WI38 (cell line): ENCODE results near the gene MRPS18B.

ENCODE experiments used
- H3K4me3 ChIP-seq: 2 replicates; pipeline ENCODE4 v1.5.1; 2011; ENCODE audit warnings: low read depth, mild to moderate bottlenecking, control low read depth, low read length
- CTCF ChIP-seq: IDR thresholded peaks from 2 replicates; pipeline ENCODE4 v1.5.1; 2012; ENCODE audit warnings: low read depth, mild to moderate bottlenecking, control low read depth, low read length

The MRPS18B gene

GRCh38 chr6:30644769-30645168 is 27.1 kb downstream of the MRPS18B start:
- TF ChIP-seq CTCF: no peak
- H3K4me3 ChIP-seq: no peak overlapping the region

GRCh38 chr6:30645989-30646388 is 28.3 kb downstream of the MRPS18B start:
- no peak overlapping the region for H3K4me3 ChIP-seq
- TF ChIP-seq CTCF: no peak

DNA sequence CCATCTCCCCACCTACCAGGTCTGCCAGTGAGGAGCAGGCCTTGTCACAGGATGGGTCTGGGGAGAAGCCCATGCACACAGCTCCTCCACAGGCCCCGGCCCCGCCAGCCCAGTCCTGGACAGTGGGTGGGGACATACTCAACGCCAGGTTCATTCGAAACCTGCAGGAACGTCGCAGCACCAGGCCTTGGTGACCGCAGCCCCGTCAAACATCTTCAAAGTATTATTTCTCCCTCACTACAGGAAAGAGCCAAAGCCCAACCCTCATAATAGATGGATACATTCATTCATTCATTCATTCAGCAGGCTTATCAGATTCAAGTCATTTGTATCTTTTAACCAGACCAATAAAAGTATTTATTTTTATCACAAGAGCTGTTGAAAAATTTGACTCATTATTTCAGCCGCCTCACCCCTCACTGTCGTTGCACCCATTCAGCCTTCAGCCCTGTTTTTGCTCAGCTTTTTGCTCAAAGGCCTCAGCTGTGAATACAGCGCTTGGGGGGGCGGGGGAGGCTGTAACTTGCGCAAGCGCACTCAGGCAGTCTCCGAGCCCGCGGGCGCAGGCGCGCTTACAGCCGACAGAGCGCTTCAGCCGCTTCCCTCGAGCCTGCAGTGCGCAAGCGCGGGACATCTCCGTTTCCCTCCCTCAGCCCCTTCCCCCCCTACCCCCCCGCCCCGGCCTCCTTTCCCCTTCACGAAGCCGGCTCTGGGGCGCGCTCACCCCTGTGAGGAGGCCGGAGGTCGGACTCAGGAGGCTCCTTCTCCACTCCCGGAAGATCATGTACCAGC is 29.0 kb downstream of the MRPS18B start, which contains the start of gene C6orf136:
TSS of gene C6orf136 (plus strand) at position 684 of the 792 bp plus-strand sequence. CDS start at position 783, 99 bp downstream.
- TF ChIP-seq CTCF: no peak
- H3K4me3 ChIP-seq: peak within 1 kb of the TSS; percentile 93

GRCh38 chr6:30647242-30648116 is 29.8 kb downstream of the MRPS18B start:
- TF ChIP-seq CTCF: no peak
- peak overlapping the region; percentile 93 for H3K4me3 ChIP-seq

GRCh38 chr6:30651143-30651542 is 33.5 kb downstream of the MRPS18B start:
- TF ChIP-seq CTCF: no peak
- H3K4me3 ChIP-seq: no peak overlapping the region

DNA sequence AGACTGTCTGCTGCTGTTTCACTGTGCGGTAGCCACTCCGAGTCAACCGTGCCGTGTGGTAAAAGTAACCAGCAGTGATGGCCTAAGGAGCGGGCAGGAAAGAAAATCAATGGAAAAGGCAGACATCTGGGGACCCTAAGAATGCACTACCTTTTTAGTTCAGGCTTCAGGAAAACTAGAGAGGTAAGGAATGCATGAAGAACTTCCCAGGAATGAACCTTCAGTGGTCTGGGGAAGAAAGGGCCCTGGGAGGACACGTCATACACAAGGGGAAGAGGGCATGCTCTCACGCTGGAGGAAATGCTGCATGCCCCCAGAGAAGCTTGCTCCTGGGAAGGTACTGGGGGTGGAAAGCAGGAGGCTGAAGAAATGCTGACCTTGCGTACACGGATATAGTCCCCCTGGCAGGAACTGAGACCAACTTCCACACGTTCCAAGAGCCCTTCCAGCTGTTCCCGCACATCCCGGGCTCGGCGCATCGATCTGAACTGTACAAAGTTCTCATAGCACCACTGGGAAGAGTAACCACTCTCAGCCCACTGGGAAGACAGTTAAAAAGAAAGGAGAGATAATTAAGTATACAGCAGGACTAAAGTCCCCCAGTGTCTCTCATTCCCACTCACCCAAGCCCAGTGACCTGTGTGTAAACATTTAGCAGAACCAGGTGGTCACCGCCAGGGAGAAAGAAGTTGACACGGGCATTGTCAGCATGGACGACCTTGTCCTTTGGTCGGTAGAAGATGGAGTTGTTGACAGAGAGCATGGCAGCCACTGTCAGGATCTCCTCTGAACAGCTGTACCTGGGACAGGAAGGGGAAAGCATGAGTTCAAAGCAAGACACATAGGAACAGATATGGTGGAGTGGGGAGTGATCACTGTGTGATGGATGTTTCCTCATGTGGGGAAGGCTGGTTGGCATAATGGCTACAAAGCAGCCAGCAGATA is 37.4 kb downstream of the MRPS18B start:
- no peak for TF ChIP-seq CTCF
- no peak overlapping the region for H3K4me3 ChIP-seq
